Erythroblast (primary cell): ENCODE measurements around the gene QPCTL.

Source experiments
- GATA1 ChIP-seq: IDR thresholded peaks from 2 replicates; pipeline ENCODE4 v1.6.1; 2011; ENCODE audit warnings: low read depth, mild to moderate bottlenecking, control low read depth, low read length, moderate library complexity
- POLR2A ChIP-seq: IDR thresholded peaks from 2 replicates; pipeline ENCODE4 v1.6.1; 2011; ENCODE audit warnings: mild to moderate bottlenecking, low read length

DNA sequence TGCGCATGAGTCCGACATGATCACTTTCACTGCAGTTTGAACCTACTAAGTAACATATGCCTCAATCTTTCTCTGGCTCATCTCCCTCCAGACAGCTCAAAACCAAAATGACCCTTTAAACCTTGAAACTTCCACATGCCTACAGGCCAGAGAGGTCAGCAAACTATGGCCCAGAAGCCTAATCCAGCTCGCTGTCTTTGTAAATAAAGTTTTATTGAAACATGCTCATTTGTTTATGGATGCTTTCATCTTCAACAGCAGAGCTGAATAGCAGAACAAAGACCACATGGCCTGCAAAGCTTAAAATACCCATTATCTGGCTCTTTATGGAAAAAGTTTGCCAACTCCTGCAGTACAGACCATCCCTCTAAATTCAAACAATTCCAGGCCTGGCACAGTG lies 22.7 kb downstream of the QPCTL start:
- TF ChIP-seq POLR2A (no peak), GATA1 (no peak)
